Fibroblast of lung (primary cell): Measurements from ENCODE around the gene CXCL6.

Experiments
- CTCF ChIP-seq, 2 donors: IDR thresholded peaks in 1 of 2; conservative IDR thresholded peaks in 1 of 2; 1 replicate in 1 of 2; 2 replicates in 1 of 2; pipeline ENCODE4 v1.5.1; 2011 to 2012; ENCODE audit warnings: low read length in 2 of 2, control low read depth in 1 of 2, inconsistent platforms in 1 of 2, low read depth in 1 of 2, mild to moderate bottlenecking in 1 of 2
- EZH2 ChIP-seq: IDR thresholded peaks from 2 replicates; pipeline ENCODE4 v1.5.1; 2012; ENCODE audit warnings: low read length, control low read depth, mild to moderate bottlenecking; ENCODE audit errors: missing control alignments

- TF ChIP-seq CTCF (conservative IDR thresholded peaks at IDR 0.05 in 1 of 2, IDR thresholded peaks at IDR 0.05 in 1 of 2; ENCODE audit: low read depth in 1 of 2, low read length in 2 of 2) (no peak), EZH2 (no peak)
Measured at GRCh38 chr4:73871511-73872310, 35.2 kb downstream of the CXCL6 start.
